ENCODE results near the gene ICAM5.

DNA sequence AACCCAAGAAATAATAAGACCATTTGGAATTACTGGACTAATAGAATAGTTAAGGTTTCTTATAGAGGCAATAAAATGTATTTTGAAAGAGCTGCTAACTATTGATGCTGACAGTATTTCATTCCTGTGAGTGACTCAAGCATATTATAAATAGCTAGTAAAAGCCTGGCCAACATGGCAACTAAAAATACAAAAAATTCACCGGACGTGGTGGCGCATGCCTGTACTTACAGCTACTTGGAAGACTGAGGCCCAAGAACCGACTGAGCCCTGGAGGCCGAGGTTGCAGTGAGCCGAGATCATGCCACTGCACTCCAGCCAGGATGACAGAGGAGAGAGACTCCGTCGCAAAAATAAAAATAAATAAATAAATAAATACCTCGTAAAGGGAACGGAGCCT is 55.0 kb downstream of the ICAM5 start:
- TF ChIP-seq, protein P1, sequence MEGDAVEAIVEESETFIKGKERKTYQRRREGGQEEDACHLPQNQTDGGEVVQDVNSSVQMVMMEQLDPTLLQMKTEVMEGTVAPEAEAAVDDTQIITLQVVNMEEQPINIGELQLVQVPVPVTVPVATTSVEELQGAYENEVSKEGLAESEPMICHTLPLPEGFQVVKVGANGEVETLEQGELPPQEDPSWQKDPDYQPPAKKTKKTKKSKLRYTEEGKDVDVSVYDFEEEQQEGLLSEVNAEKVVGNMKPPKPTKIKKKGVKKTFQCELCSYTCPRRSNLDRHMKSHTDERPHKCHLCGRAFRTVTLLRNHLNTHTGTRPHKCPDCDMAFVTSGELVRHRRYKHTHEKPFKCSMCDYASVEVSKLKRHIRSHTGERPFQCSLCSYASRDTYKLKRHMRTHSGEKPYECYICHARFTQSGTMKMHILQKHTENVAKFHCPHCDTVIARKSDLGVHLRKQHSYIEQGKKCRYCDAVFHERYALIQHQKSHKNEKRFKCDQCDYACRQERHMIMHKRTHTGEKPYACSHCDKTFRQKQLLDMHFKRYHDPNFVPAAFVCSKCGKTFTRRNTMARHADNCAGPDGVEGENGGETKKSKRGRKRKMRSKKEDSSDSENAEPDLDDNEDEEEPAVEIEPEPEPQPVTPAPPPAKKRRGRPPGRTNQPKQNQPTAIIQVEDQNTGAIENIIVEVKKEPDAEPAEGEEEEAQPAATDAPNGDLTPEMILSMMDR (conservative IDR thresholded peaks at IDR 0.05 in 1 of 2, IDR thresholded peaks at IDR 0.05 in 1 of 2; ENCODE audit: extremely low read depth in 1 of 2, insufficient read depth in 1 of 2, low read depth in 1 of 2, low read length in 2 of 2), result no peak
- no peak for TF ChIP-seq EZH2 (IDR thresholded peaks at IDR 0.05; ENCODE audit: borderline replicate concordance, low read length)
